Measurements from ENCODE around the gene HOXA7.

Gene HOXA7

GRCh38 chr7:27161214-27161720, 4.8 kb upstream of the HOXA7 start:
- Histone ChIP-seq H4K20me1 (peaks cover 0 to 85% (median 74%) of the 10 kb centered on the region in 11 experiments; a peak in 18 of 22 replicates), H3K27ac (no peak overlapping the region), H3K9ac (peak overlapping the region in 3 of 11 experiments; percentile 41 to 53 (median 45); a peak in 3 of 22 replicates), H3K4me2 (peak overlapping the region; percentile 88 to 100 (median 97)), H3K36me3 (no peaks in the 10 kb centered on the region), H3K9me3 (replicated peaks in 1 of 11) (peaks cover 14 to 42% (median 32%) of the 10 kb centered on the region in 11 experiments), H3K4me3 (peak overlapping the region; percentile 56 to 74 (median 62); a peak in 19 of 20 replicates), H3K27me3 (peaks cover 94 to 100% (median 100%) of the 10 kb centered on the region in 11 experiments), H3K4me1 (peaks cover 8 to 15% (median 13%) of the 10 kb centered on the region in 10 experiments; a peak in 18 of 20 replicates)
- TF ChIP-seq Cebpa-rat (IDR thresholded peaks at IDR 0.05) = no peak

GRCh38 chr7:27160546-27161213, 4.2 kb upstream of the HOXA7 start:
- peaks cover 14 to 42% (median 32%) of the 10 kb centered on the region in 11 experiments for H3K9me3 ChIP-seq (replicated peaks in 1 of 11)
- H3K4me3 ChIP-seq = peak overlapping the region; percentile 56 to 74 (median 62)
- no peak for TF ChIP-seq Cebpa-rat (IDR thresholded peaks at IDR 0.05)
- H3K4me1 ChIP-seq = peaks cover 8 to 15% (median 13%) of the 10 kb centered on the region in 10 experiments; a peak in 18 of 20 replicates
- H3K9ac ChIP-seq = peak overlapping the region in 8 of 11 experiments; percentile 41 to 60 (median 49); a peak in 11 of 22 replicates
- peaks cover 0 to 85% (median 68%) of the 10 kb centered on the region in 11 experiments; a peak in 18 of 22 replicates for H4K20me1 ChIP-seq
- no peaks in the 10 kb centered on the region for H3K36me3 ChIP-seq
- H3K27me3 ChIP-seq = peaks cover 94 to 100% (median 100%) of the 10 kb centered on the region in 11 experiments
- H3K27ac ChIP-seq = no peak overlapping the region
- H3K4me2 ChIP-seq = peak overlapping the region; percentile 88 to 100 (median 97)

- Histone ChIP-seq H3K9ac (peak overlapping the region in 2 of 11 experiments; percentile 42 to 53; a peak in 1 of 22 replicates), H3K4me1 (peaks cover 8 to 15% (median 13%) of the 10 kb centered on the region in 10 experiments; a peak in 18 of 20 replicates), H3K4me2 (peak overlapping the region; percentile 88 to 100 (median 97)), H3K27me3 (peaks cover 94 to 100% (median 100%) of the 10 kb centered on the region in 11 experiments), H3K36me3 (no peaks in the 10 kb centered on the region), H3K27ac (no peak overlapping the region), H3K4me3 (peak overlapping the region; percentile 56 to 74 (median 62)), H4K20me1 (peaks cover 0 to 85% (median 65%) of the 10 kb centered on the region in 11 experiments; a peak in 18 of 22 replicates), H3K9me3 (replicated peaks in 1 of 11) (peaks cover 15 to 42% (median 32%) of the 10 kb centered on the region in 11 experiments)
- no peak for TF ChIP-seq Cebpa-rat (IDR thresholded peaks at IDR 0.05)
These were observed 3.7 kb upstream of the HOXA7 start for GRCh38 chr7:27160145-27160545.

GRCh38 chr7:27159266-27160144, 3.0 kb upstream of the HOXA7 start:
- peaks cover 20 to 43% (median 35%) of the 10 kb centered on the region in 11 experiments for H3K9me3 ChIP-seq (replicated peaks in 1 of 11)
- peak overlapping the region in 5 of 10 experiments; percentile 59 to 74 (median 62); a peak in 8 of 20 replicates for H3K4me3 ChIP-seq
- TF ChIP-seq Cebpa-rat (IDR thresholded peaks at IDR 0.05) = no peak
- peak overlapping the region in 9 of 11 experiments; percentile 90 to 100 (median 97); a peak in 15 of 22 replicates for H3K4me2 ChIP-seq
- H3K27ac ChIP-seq = no peak overlapping the region
- peaks cover 0 to 85% (median 65%) of the 10 kb centered on the region in 11 experiments; a peak in 18 of 22 replicates for H4K20me1 ChIP-seq
- H3K9ac ChIP-seq = no peak overlapping the region
- peaks cover 94 to 100% (median 100%) of the 10 kb centered on the region in 11 experiments for H3K27me3 ChIP-seq
- no peaks in the 10 kb centered on the region for H3K36me3 ChIP-seq
- H3K4me1 ChIP-seq = peaks cover 8 to 15% (median 13%) of the 10 kb centered on the region in 10 experiments; a peak in 18 of 20 replicates

- no peak overlapping the region for H3K9ac ChIP-seq
- peaks cover 0 to 83% (median 61%) of the 10 kb centered on the region in 11 experiments; a peak in 18 of 22 replicates for H4K20me1 ChIP-seq
- no peak for TF ChIP-seq Cebpa-rat (IDR thresholded peaks at IDR 0.05)
- peaks cover 8 to 15% (median 13%) of the 10 kb centered on the region in 10 experiments; a peak in 18 of 20 replicates for H3K4me1 ChIP-seq
- no peak overlapping the region for H3K4me3 ChIP-seq
- peaks cover 94 to 100% (median 100%) of the 10 kb centered on the region in 11 experiments for H3K27me3 ChIP-seq
- no peak overlapping the region for H3K4me2 ChIP-seq
- H3K36me3 ChIP-seq = no peaks in the 10 kb centered on the region
- H3K9me3 ChIP-seq (replicated peaks in 1 of 11) = peaks cover 20 to 46% (median 38%) of the 10 kb centered on the region in 11 experiments
- no peak overlapping the region for H3K27ac ChIP-seq
These were observed 2.2 kb upstream of the HOXA7 start for GRCh38 chr7:27158436-27159265.

GRCh38 chr7:27157702-27158431, 1.4 kb upstream of the HOXA7 start:
- Histone ChIP-seq H3K9me3 (replicated peaks in 1 of 11) (peaks cover 20 to 47% (median 38%) of the 10 kb centered on the region in 11 experiments), H3K9ac (no peak overlapping the region), H3K36me3 (no peaks in the 10 kb centered on the region), H3K27me3 (peaks cover 94 to 100% (median 100%) of the 10 kb centered on the region in 11 experiments), H3K4me3 (no peak overlapping the region), H3K4me1 (peaks cover 8 to 15% (median 13%) of the 10 kb centered on the region in 10 experiments; a peak in 18 of 20 replicates), H3K4me2 (no peak overlapping the region), H3K27ac (no peak overlapping the region), H4K20me1 (peaks cover 0 to 82% (median 58%) of the 10 kb centered on the region in 11 experiments; a peak in 17 of 22 replicates)
- TF ChIP-seq Cebpa-rat (IDR thresholded peaks at IDR 0.05) = no peak

GRCh38 chr7:27156916-27157701, 634 bp upstream of the HOXA7 start:
- Histone ChIP-seq H3K4me3 (no peak overlapping the region), H3K9ac (no peak overlapping the region), H3K9me3 (replicated peaks in 1 of 11) (peaks cover 20 to 48% (median 38%) of the 10 kb centered on the region in 11 experiments), H3K4me1 (peaks cover 8 to 19% (median 15%) of the 10 kb centered on the region in 10 experiments; a peak in 19 of 20 replicates), H3K4me2 (no peak overlapping the region), H4K20me1 (peaks cover 0 to 85% (median 64%) of the 10 kb centered on the region in 11 experiments; a peak in 17 of 22 replicates), H3K27ac (no peak overlapping the region), H3K27me3 (peaks cover 94 to 100% (median 100%) of the 10 kb centered on the region in 11 experiments), H3K36me3 (no peaks in the 10 kb centered on the region)
- TF ChIP-seq Cebpa-rat (IDR thresholded peaks at IDR 0.05) = no peak
